CD4-positive, alpha-beta T cell (primary cell): Measurements from ENCODE around the gene RASSF8. TPM values are rescaled to one million over a fixed set of nuclear protein-coding genes. Genes with fewer than 3 reads are reported as not detected.

Experiments used
- ATAC-seq: fragments of 200-7000 bp; cut with Tn5 transposase; one replicate; pipeline ENCODE4 v1.10.0; 2022; ENCODE audit warnings: mild to moderate bottlenecking; ENCODE audit not compliant: poor library complexity
- CTCF ChIA-PET: fragments of 350-600 bp; sonication (Branson Sonifier 250); formaldehyde crosslinking; loops from one replicate; lab custom pipeline; 2021; ENCODE audit warnings: antibody characterized with exemption, inconsistent platforms; lab: Charles Lee
- POLR2A ChIA-PET: fragments of 350-600 bp; sonication (Branson Sonifier 250); formaldehyde crosslinking; loops from one replicate; lab custom pipeline; 2021; ENCODE audit warnings: antibody characterized with exemption, inconsistent platforms; lab: Charles Lee
- DNase-seq, 14 experiments: peaks; one replicate each; pipeline ENCODE4 v3.0.0-alpha.2; 2013 to 2020; ENCODE audit warnings: mixed read lengths in 2 of 14
- H3K27ac ChIP-seq, 2 donors: one replicate each; pipeline versions ENCODE4 v1.5.1 to v1.7.0; 2013; ENCODE audit warnings: low read length in 2 of 2, low read depth in 1 of 2, mild to moderate bottlenecking in 1 of 2
- H3K27me3 ChIP-seq, 2 experiments: 1 replicate in 1 of 2; 2 replicates in 1 of 2; pipeline versions ENCODE4 v1.6.1 to v1.7.0; 2013; ENCODE audit warnings: low read length in 2 of 2, control low read depth in 1 of 2, mild to moderate bottlenecking in 1 of 2, moderate library complexity in 1 of 2; ENCODE audit not compliant: insufficient read depth in 2 of 2, control insufficient read depth in 1 of 2
- H3K36me3 ChIP-seq: one replicate; pipeline ENCODE4 v1.6.1; 2013; ENCODE audit warnings: low read length, control low read depth; ENCODE audit not compliant: insufficient read depth
- H3K4me1 ChIP-seq: one replicate; pipeline ENCODE4 v1.6.1; 2013; ENCODE audit warnings: low read length, control low read depth; ENCODE audit not compliant: insufficient read depth
- H3K4me3 ChIP-seq: one replicate; pipeline ENCODE4 v1.5.1; 2013; ENCODE audit warnings: mild to moderate bottlenecking, low read length, moderate library complexity
- H3K9me3 ChIP-seq, 2 experiments: 1 replicate in 1 of 2; 2 replicates in 1 of 2; pipeline versions ENCODE4 v1.6.1 to v1.7.0; 2013; ENCODE audit warnings: low read length in 2 of 2, mild to moderate bottlenecking in 2 of 2, control low read depth in 1 of 2, moderate library complexity in 1 of 2; ENCODE audit not compliant: control insufficient read depth in 1 of 2, insufficient read depth in 1 of 2
- H3K27ac Mint-ChIP-seq: one replicate; pipeline ENCODE4 v1.8.0; 2020; ENCODE audit warnings: mixed read lengths
- H3K27me3 Mint-ChIP-seq: one replicate; pipeline ENCODE4 v1.8.0; 2021; ENCODE audit warnings: mixed read lengths
- H3K36me3 Mint-ChIP-seq: one replicate; pipeline ENCODE4 v1.8.0; 2021; ENCODE audit warnings: low read depth, mixed read lengths
- H3K4me1 Mint-ChIP-seq: one replicate; pipeline ENCODE4 v1.8.0; 2021; ENCODE audit warnings: low read depth, mixed read lengths
- H3K4me3 Mint-ChIP-seq: one replicate; pipeline ENCODE4 v1.8.0; 2020; ENCODE audit warnings: mild to moderate bottlenecking, mixed read lengths
- H3K9me3 Mint-ChIP-seq: one replicate; pipeline ENCODE4 v1.8.0; 2020; ENCODE audit warnings: mixed read lengths
- intact Hi-C, 2 experiments: fragments of 100-400 bp; cut with DNase I in 1 of 2; cut with micrococcal nuclease in 1 of 2; formaldehyde crosslinking; loops; one replicate each; pipeline versions ENCODE4 v1.15.1 to v1.9.0; 2023 to 2025; cut with DNase I, micrococcal nuclease
- total RNA-seq, 174 experiments: library from RNA in 2 of 174; stranded (reverse) in 2 of 174; gene quantifications; one replicate each; pipeline ENCODE4 v1.2.3 and lab custom pipeline; 2021 to 2026
- TF ChIP-seq, protein P1 (sequence below): fragments of 200-600 bp; IDR thresholded peaks from one replicate; pipeline ENCODE4 v1.8.0; 2022; ENCODE audit warnings: antibody characterized with exemption, mild to moderate bottlenecking

RASSF8 gene
- total RNA-seq, 2 experiments from 2014 or later: 0.71 to 1.4 TPM

DNA sequence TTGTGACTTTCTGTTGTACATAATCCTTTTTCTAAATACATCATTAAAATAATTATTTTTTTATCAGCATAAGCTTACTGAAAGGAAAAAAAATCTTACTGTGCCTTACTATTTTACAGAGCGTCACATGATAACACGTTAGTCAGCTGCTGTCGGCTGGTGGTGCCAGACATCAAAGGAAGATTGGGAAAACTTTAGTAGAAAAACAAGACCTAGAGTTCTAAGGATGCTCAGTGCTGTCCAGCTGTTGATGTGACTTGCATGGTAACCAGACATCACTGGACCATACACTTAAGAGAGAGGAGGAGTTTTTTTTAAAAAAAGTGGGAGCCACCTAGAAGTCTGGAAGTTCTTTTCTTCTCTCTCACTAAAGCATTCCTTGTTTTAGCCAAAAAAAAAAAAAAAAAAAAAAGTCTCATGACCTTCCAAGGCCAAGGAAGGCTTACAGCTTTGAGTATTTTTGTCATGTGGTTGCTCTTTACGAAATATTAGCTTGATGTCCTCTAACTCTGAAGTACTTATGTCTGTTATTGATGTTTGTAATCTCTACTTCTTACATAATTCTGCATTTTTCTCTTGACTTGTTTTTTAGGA lies 4.5 kb downstream of the RASSF8 start:
- Mint-ChIP-seq H3K36me3 (no peaks in the 10 kb centered on the region), H3K9me3 (no peaks in the 10 kb centered on the region), H3K27ac (no peak overlapping the region), H3K4me1 (peaks cover 19% of the 10 kb centered on the region), H3K4me3 (no peak overlapping the region), H3K27me3 (peaks cover 55% of the 10 kb centered on the region)
- Histone ChIP-seq H3K27ac (no peak overlapping the region), H3K4me3 (no peak overlapping the region), H3K36me3 (no peaks in the 10 kb centered on the region), H3K4me1 (peaks cover 8% of the 10 kb centered on the region), H3K9me3 (no peaks in the 10 kb centered on the region), H3K27me3 (peaks cover 18 to 31% of the 10 kb centered on the region in 2 experiments)
- POLR2A ChIA-PET: no interaction called here
- ATAC-seq: no peak
- CTCF ChIA-PET: interaction anchor here (0.9 to 1.3 kb wide), 2 partner anchors 12 to 22 kb away, joined by 3 read pairs; no protein-coding TSS in a partner anchor
- TF ChIP-seq, protein P1, sequence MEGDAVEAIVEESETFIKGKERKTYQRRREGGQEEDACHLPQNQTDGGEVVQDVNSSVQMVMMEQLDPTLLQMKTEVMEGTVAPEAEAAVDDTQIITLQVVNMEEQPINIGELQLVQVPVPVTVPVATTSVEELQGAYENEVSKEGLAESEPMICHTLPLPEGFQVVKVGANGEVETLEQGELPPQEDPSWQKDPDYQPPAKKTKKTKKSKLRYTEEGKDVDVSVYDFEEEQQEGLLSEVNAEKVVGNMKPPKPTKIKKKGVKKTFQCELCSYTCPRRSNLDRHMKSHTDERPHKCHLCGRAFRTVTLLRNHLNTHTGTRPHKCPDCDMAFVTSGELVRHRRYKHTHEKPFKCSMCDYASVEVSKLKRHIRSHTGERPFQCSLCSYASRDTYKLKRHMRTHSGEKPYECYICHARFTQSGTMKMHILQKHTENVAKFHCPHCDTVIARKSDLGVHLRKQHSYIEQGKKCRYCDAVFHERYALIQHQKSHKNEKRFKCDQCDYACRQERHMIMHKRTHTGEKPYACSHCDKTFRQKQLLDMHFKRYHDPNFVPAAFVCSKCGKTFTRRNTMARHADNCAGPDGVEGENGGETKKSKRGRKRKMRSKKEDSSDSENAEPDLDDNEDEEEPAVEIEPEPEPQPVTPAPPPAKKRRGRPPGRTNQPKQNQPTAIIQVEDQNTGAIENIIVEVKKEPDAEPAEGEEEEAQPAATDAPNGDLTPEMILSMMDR: no peak
- DNase-seq: no peak
- intact Hi-C loops: no loop called here

GRCh38 chr12:25965682-25966081 lies 7.2 kb downstream of the RASSF8 start:
- H3K9me3 ChIP-seq: no peaks in the 10 kb centered on the region
- Mint-ChIP-seq H3K4me3 (no peak overlapping the region), H3K4me1 (peaks cover 5% of the 10 kb centered on the region), H3K36me3 (no peaks in the 10 kb centered on the region), H3K27ac (no peak overlapping the region), H3K27me3 (peaks cover 45% of the 10 kb centered on the region), H3K9me3 (no peaks in the 10 kb centered on the region)
- intact Hi-C loops: no loop called here
- ChIA-PET POLR2A (no interaction called here), CTCF (interaction anchor here (0.7 kb wide), 1 partner anchor 110 kb away, joined by 3 read pairs; no protein-coding TSS in a partner anchor)
- H3K36me3 ChIP-seq: no peaks in the 10 kb centered on the region
- no peak overlapping the region for H3K4me3 ChIP-seq
- no peaks in the 10 kb centered on the region for H3K4me1 ChIP-seq
- DNase-seq (no peak), ATAC-seq (no peak)
- H3K27me3 ChIP-seq: peaks cover 6 to 15% of the 10 kb centered on the region in 2 experiments
- H3K27ac ChIP-seq: no peak overlapping the region
- TF ChIP-seq, protein P1: no peak

GRCh38 chr12:25970082-25970481 lies 11.6 kb downstream of the RASSF8 start:
- Mint-ChIP-seq H3K27ac (no peak overlapping the region), H3K36me3 (no peaks in the 10 kb centered on the region), H3K4me3 (no peak overlapping the region), H3K27me3 (peaks cover 12% of the 10 kb centered on the region), H3K4me1 (no peaks in the 10 kb centered on the region), H3K9me3 (no peaks in the 10 kb centered on the region)
- Histone ChIP-seq H3K4me1 (no peaks in the 10 kb centered on the region), H3K4me3 (no peak overlapping the region), H3K27me3 (no peaks in the 10 kb centered on the region), H3K27ac (no peak overlapping the region), H3K9me3 (no peaks in the 10 kb centered on the region), H3K36me3 (no peaks in the 10 kb centered on the region)
- ATAC-seq (no peak), DNase-seq (no peak)
- intact Hi-C loops: no loop called here
- ChIA-PET POLR2A (interaction anchor here (0.6 kb wide), 1 partner anchor 29 kb away, joined by 3 read pairs; no protein-coding TSS in a partner anchor), CTCF (no interaction called here)
- TF ChIP-seq, protein P1: no peak
